ENCODE results near the gene TNIK.

- no peak for TF ChIP-seq POLR2AphosphoS5 (IDR thresholded peaks at IDR 0.05; ENCODE audit: low read depth, low read length)
- TF ChIP-seq POLR2A (IDR thresholded peaks at IDR 0.05; ENCODE audit: low read depth, low read length), result no peak
- no peak for TF ChIP-seq PAX5 (IDR thresholded peaks at IDR 0.05; ENCODE audit: insufficient read depth, low read length, severe bottlenecking)
- no peak for TF ChIP-seq SPI1 (IDR thresholded peaks at IDR 0.05; ENCODE audit: low read depth, low read length)
- TF ChIP-seq TAF1 (IDR thresholded peaks at IDR 0.05; ENCODE audit: low read depth, low read length), result no peak
- TF ChIP-seq POU2F2 (IDR thresholded peaks at IDR 0.05; ENCODE audit: low read depth, low read length), result no peak
Measured at GRCh38 chr3:171333784-171334464, 126.3 kb downstream of the TNIK start.

Measured in GM12891 (cell line).